PC-9 (cell line): ENCODE measurements around the gene NEBL. TPM values are rescaled to one million over a fixed set of nuclear protein-coding genes. Genes with fewer than 3 reads are reported as not detected.

Experiments
- BruUV-seq: library from RNA; stranded (reverse); fragments of 400-500 nt; replicated peaks from 2 replicates; lab custom pipeline; 2021; lab: Mats Ljungman, UMichigan
- CTCF ChIA-PET: fragments of 300-600 bp; sonication (Branson Sonifier 250); formaldehyde crosslinking; loops from one replicate; lab custom pipeline; 2022; ENCODE audit warnings: antibody characterized with exemption; lab: Charles Lee
- POLR2A ChIA-PET: fragments of 300-600 bp; sonication (Branson Sonifier 250); formaldehyde crosslinking; loops from one replicate; lab custom pipeline; 2022; ENCODE audit warnings: antibody characterized with exemption; ENCODE audit not compliant: unreplicated experiment; lab: Charles Lee
- DNase-seq, 2 experiments: peaks; one replicate each; pipeline versions ENCODE4 v3.0.0 to v3.0.0-alpha.2; 2015 to 2022; ENCODE audit warnings: mixed read lengths in 1 of 2
- H2AFZ ChIP-seq: fragments of 200-600 bp; sonication (generic); 2 replicates; pipeline ENCODE4 v1.8.1; 2017; ENCODE audit warnings: antibody characterized with exemption
- H3F3A ChIP-seq: fragments of 200-600 bp; sonication (generic); 2 replicates; pipeline ENCODE4 v1.8.1; 2017; ENCODE audit warnings: antibody characterized with exemption, mild to moderate bottlenecking, low read depth; ENCODE audit not compliant: insufficient read depth
- H3K27ac ChIP-seq: fragments of 200-600 bp; sonication (generic); 2 replicates; pipeline ENCODE4 v1.6.1; 2016; ENCODE audit warnings: mixed run types
- H3K27me3 ChIP-seq: fragments of 200-600 bp; sonication (generic); 2 replicates; pipeline ENCODE4 v1.6.1; 2016; ENCODE audit warnings: low read depth, mixed run types; ENCODE audit not compliant: insufficient read depth
- H3K36me3 ChIP-seq: fragments of 200-600 bp; sonication (generic); 2 replicates; pipeline ENCODE4 v1.6.1; 2016; ENCODE audit warnings: low read depth, mixed run types
- H3K4me1 ChIP-seq: fragments of 200-600 bp; sonication (generic); replicated peaks from 2 replicates; pipeline ENCODE4 v1.6.1; 2016; ENCODE audit warnings: mixed run types; ENCODE audit not compliant: insufficient read depth
- H3K4me2 ChIP-seq: fragments of 200-600 bp; sonication (generic); 2 replicates; pipeline ENCODE4 v1.6.1; 2017; ENCODE audit warnings: mixed run types
- H3K4me3 ChIP-seq: fragments of 200-600 bp; sonication (generic); 2 replicates; pipeline ENCODE4 v1.6.1; 2016; ENCODE audit warnings: mixed run types
- H3K79me2 ChIP-seq: fragments of 200-600 bp; sonication (generic); 2 replicates; pipeline ENCODE4 v1.6.1; 2017; ENCODE audit warnings: low read depth, mixed run types
- H3K9me2 ChIP-seq: fragments of 200-600 bp; sonication (generic); 2 replicates; pipeline ENCODE4 v1.8.1; 2017; ENCODE audit warnings: mild to moderate bottlenecking; ENCODE audit not compliant: insufficient read depth
- H3K9me3 ChIP-seq: fragments of 200-600 bp; sonication (generic); 2 replicates; pipeline ENCODE4 v1.8.1; 2016; ENCODE audit warnings: low read depth; ENCODE audit not compliant: insufficient read depth
- H4K20me1 ChIP-seq: fragments of 200-600 bp; sonication (generic); 2 replicates; pipeline ENCODE4 v1.8.1; 2017; ENCODE audit not compliant: insufficient read depth
- CTCF ChIP-seq: fragments of 200-600 bp; sonication (generic); conservative IDR thresholded peaks from 2 replicates; pipeline ENCODE4 v1.6.1; 2017; ENCODE audit warnings: mixed run types, antibody characterized with exemption, mild to moderate bottlenecking, moderate library complexity
- EZH2 ChIP-seq: fragments of 200-600 bp; sonication (generic); IDR thresholded peaks from 2 replicates; pipeline ENCODE4 v1.8.0; 2017; ENCODE audit warnings: antibody characterized with exemption, low read depth
- intact Hi-C: fragments of 100-400 bp; cut with micrococcal nuclease; formaldehyde crosslinking; loops from one replicate; pipeline ENCODE4 v1.10.0; 2022; ENCODE audit not compliant: unreplicated experiment
- total RNA-seq: library from RNA; stranded (reverse); gene quantifications from 2 replicates; pipeline ENCODE4 v1.2.3, GENCODE V29; 2021

The NEBL gene
- total RNA-seq, 1 experiment from 2014 or later, result 22.6 TPM

DNA sequence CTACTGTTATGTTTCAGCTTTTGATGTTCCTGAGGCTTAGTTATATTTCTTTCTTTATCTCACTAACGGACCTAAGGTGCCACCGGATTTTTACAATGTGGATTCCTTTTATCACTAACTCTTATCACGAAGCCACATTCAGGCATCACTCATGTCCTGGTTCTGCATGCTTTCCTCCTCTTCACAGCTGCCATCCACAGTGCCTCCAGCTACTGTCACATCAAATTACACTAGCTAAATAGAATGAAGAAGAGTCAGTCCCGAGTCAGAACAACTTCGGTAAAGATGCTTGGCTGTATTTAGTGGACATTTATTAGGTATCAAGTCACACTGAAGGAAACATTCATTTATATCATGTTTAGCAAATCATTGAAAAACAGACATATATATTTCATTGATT lies 153.2 kb downstream of the NEBL start:
- DNase-seq, result no peak
- Histone ChIP-seq H3K27ac (no peak overlapping the region), H3K27me3 (peaks cover 22% of the 10 kb centered on the region; the same call in 1 of the 2 replicates), H3K4me2 (no peak overlapping the region), H3F3A (no peaks in the 10 kb centered on the region), H3K79me2 (no peaks in the 10 kb centered on the region), H3K4me1 (no peaks in the 10 kb centered on the region), H3K9me2 (no peaks in the 10 kb centered on the region), H2AFZ (no peak overlapping the region), H3K36me3 (no peaks in the 10 kb centered on the region), H3K9me3 (no peaks in the 10 kb centered on the region), H3K4me3 (no peak overlapping the region), H4K20me1 (no peaks in the 10 kb centered on the region)
- no TSS peak for BruUV-seq
- ChIA-PET POLR2A (interaction anchor here (0.5 kb wide), 1 partner anchor 58 kb away, joined by 3 read pairs; no protein-coding TSS in a partner anchor), CTCF (no interaction called here)
- TF ChIP-seq EZH2 (no peak), CTCF (no peak)
- intact Hi-C loops, result no loop called here

GRCh38 chr10:20742737-20743541 lies 154.2 kb downstream of the NEBL start:
- ChIA-PET CTCF (no interaction called here), POLR2A (no interaction called here)
- BruUV-seq, result no TSS peak

DNA sequence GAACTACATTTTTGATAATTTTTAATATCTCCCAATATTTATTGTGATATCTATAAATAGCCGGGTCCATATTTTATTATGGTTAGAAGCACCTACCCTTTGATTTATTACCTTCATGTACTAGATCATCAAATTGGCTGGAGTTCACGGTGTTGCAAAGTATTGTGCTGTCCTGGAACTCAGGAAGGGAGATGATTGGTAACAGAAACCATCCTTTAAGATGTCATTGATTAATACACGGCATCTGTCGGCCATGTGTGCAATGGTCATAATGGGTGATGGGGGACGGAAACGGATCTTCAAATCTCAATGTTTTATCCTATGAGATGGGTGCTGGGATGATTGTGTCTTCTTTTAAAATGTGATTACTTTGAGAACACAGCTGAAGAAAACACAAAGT lies 157.0 kb downstream of the NEBL start:
- no peaks in the 10 kb centered on the region for H3F3A ChIP-seq
- CTCF ChIA-PET, result no interaction called here
- no peak overlapping the region for H2AFZ ChIP-seq
- H4K20me1 ChIP-seq, result no peaks in the 10 kb centered on the region
- no peaks in the 10 kb centered on the region for H3K4me1 ChIP-seq
- H3K4me3 ChIP-seq, result no peak overlapping the region
- H3K79me2 ChIP-seq, result no peaks in the 10 kb centered on the region
- no peak overlapping the region for H3K4me2 ChIP-seq
- POLR2A ChIA-PET, result no interaction called here
- intact Hi-C loops, result no loop called here
- no TSS peak for BruUV-seq
- no peaks in the 10 kb centered on the region for H3K9me3 ChIP-seq
- no peaks in the 10 kb centered on the region for H3K9me2 ChIP-seq
- no peak overlapping the region for H3K27ac ChIP-seq
- TF ChIP-seq EZH2, result no peak
- no peak for TF ChIP-seq CTCF
- H3K27me3 ChIP-seq, result peaks cover 26% of the 10 kb centered on the region; the same call in 1 of the 2 replicates
- no peaks in the 10 kb centered on the region for H3K36me3 ChIP-seq
- no peak for DNase-seq

More at GRCh38 chr10:20742737-20743541, 154.2 kb downstream of the NEBL start:
- no peak for TF ChIP-seq EZH2
- Histone ChIP-seq H3K9me2 (no peaks in the 10 kb centered on the region), H3K36me3 (no peaks in the 10 kb centered on the region), H3K27me3 (peaks cover 26% of the 10 kb centered on the region; the same call in 1 of the 2 replicates), H4K20me1 (no peaks in the 10 kb centered on the region), H3K79me2 (no peaks in the 10 kb centered on the region), H3K4me3 (no peak overlapping the region), H3K4me1 (no peaks in the 10 kb centered on the region), H3K9me3 (no peaks in the 10 kb centered on the region), H3F3A (no peaks in the 10 kb centered on the region), H3K4me2 (no peak overlapping the region), H2AFZ (no peak overlapping the region), H3K27ac (no peak overlapping the region)
- no peak for DNase-seq
- intact Hi-C loops, result no loop called here
